Spinal cord (tissue), 10 donors: ENCODE results near the gene KCNK2. TPM values are rescaled to one million over a fixed set of nuclear protein-coding genes. Genes with fewer than 3 reads are reported as not detected.
A peak's percentile ranks its signal among the peaks of the same experiment; 100 is the strongest.

Experiments used
- DNase-seq, 6 donors: peaks; one replicate each; pipeline versions ENCODE4 v3.0.0 to v3.0.0-alpha.2; 2013 to 2015; ENCODE audit warnings: low spot score in 6 of 6, low read depth in 4 of 6
- H3K27ac ChIP-seq: one replicate; pipeline ENCODE4 v1.5.1; 2013; ENCODE audit warnings: low read depth, low read length, control low read depth
- H3K27me3 ChIP-seq: one replicate; pipeline ENCODE4 v1.6.1; 2013; ENCODE audit warnings: low read length; ENCODE audit not compliant: control insufficient read depth, insufficient read depth
- H3K36me3 ChIP-seq: one replicate; pipeline ENCODE4 v1.6.1; 2013; ENCODE audit warnings: low read length; ENCODE audit not compliant: control insufficient read depth, insufficient read depth
- H3K4me1 ChIP-seq: one replicate; pipeline ENCODE4 v1.6.1; 2013; ENCODE audit warnings: low read length; ENCODE audit not compliant: control insufficient read depth, insufficient read depth
- H3K4me3 ChIP-seq: one replicate; pipeline ENCODE4 v1.5.1; 2013; ENCODE audit warnings: low read depth, low read length, control low read depth
- H3K9me3 ChIP-seq: one replicate; pipeline ENCODE4 v1.6.1; 2013; ENCODE audit warnings: low read length; ENCODE audit not compliant: control insufficient read depth, insufficient read depth
- WGBS: methylation state at CpG from one replicate; pipeline ENCODE4 v1.1.5; 2013; ENCODE audit warnings: missing lambda C conversion rate; ENCODE audit not compliant: insufficient coverage; 5-methylcytosine and 5-hydroxymethylcytosine counted together
- polyA plus RNA-seq, 2 donors: library from polyadenylated mRNA; unstranded; fragments of 120-200 nt; gene quantifications; one replicate each; pipeline ENCODE4 v1.2.1, GENCODE V29; 2013; ENCODE audit not compliant: insufficient read length in 2 of 2
- total RNA-seq, 2 donors: library from RNA; depleted of rRNA in 1 of 2; stranded (reverse); fragments of 120-200 nt in 1 of 2; fragments of >200 nt in 1 of 2; gene quantifications; one replicate each; pipeline versions ENCODE4 v1.2.3 to v1.2.4, GENCODE V29; 2013 to 2014
- donor health status: healthy.

KCNK2 gene
- total and polyA plus RNA-seq, 4 donors: 27.1 to 184 (median 51.8) TPM

DNA sequence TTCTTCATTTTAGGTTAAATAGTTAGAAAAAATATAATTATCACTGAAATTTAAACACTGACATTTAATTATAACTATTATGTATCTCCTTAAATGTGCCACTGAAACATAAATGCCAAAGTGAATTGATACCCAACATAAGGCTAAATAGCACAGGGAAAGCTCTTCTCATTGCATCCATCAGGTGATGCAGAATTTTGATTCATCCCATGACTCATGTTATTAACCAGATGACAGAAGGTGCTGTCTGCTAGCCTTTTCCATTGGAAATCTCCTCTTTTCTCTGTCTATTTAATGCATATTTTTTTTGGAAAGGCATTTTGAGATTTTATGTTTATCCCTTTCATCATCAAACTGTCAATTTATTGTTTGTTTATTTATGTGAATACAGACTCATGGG lies 136.8 kb downstream of the KCNK2 start:
- Histone ChIP-seq H3K9me3 (no peaks in the 10 kb centered on the region), H3K36me3 (no peaks in the 10 kb centered on the region), H3K27me3 (no peaks in the 10 kb centered on the region), H3K27ac (no peak overlapping the region), H3K4me1 (peaks cover 3% of the 10 kb centered on the region), H3K4me3 (no peak overlapping the region)
- DNase-seq: no peak

DNA sequence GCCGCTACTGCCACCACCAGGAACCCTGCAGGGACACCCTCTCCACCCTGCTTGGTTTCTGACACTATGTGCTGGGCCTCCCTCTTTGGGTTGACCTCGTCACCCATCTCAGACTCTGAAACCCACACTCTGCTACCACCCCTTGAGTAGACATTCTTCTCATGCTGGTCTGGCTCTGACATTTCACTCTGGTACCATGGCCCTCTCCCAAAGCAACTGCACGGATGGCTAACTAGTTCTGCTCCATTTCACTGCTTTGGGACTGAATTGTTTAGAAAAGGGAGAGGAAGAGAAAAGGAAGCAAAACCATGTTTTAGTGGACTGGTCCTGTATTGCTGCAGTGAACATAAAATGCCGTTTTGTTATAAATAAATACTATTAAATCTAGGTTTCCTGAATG lies 137.8 kb downstream of the KCNK2 start:
- no peak overlapping the region for H3K27ac ChIP-seq
- H3K4me1 ChIP-seq: peaks cover 3% of the 10 kb centered on the region
- no peaks in the 10 kb centered on the region for H3K27me3 ChIP-seq
- no peak overlapping the region for H3K4me3 ChIP-seq
- no peaks in the 10 kb centered on the region for H3K9me3 ChIP-seq
- DNase-seq: no peak
- WGBS: 91% methylated on average over 2 of the region's 4 CpGs
- no peaks in the 10 kb centered on the region for H3K36me3 ChIP-seq

DNA sequence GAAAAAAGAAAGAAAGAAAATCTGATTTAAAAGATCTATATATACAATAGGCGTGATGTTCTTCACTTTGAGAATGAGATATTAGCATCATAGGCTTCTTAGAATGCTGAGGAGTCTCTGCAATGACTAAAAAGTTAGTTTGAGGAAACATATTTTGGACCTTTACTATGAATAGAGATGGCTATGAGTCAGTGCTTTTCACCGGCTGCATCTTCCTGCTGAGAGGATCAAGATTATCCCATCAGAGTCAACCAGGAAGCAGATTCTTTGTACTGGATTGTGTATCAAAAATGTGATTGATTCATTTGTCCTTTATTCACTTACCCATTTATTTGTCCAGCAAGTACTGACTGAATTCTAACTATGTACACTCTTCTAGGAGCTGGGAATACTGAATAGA lies 144.2 kb downstream of the KCNK2 start:
- no CpG with 5 or more reads among the region's 2 CpGs for WGBS
- no peaks in the 10 kb centered on the region for H3K4me1 ChIP-seq
- no peak for DNase-seq

DNA sequence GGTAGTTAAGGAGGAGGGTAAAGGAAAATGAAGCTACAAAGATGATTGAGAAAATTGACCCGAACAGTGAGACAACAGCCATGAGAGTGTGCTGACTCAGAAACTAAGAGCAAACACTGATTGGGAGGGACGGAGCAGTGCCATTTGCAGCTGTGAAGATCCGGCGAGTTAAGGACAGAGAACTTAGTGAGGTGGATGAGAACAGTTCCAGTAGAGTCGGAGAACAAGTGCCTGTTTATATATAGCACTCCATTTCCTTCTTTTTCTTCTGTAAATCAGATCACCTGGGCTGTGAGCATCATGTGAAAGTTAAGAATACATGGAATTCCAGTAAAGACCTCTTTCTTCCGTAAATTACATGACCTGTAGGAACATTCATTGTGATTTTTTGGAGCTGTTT lies 145.7 kb downstream of the KCNK2 start:
- Histone ChIP-seq H3K4me1 (no peaks in the 10 kb centered on the region), H3K27me3 (no peaks in the 10 kb centered on the region), H3K9me3 (no peaks in the 10 kb centered on the region), H3K4me3 (no peak overlapping the region), H3K27ac (no peak overlapping the region), H3K36me3 (no peaks in the 10 kb centered on the region)
- no peak for DNase-seq
- 91% methylated on average over 2 of the region's 6 CpGs for WGBS

More for the DNA sequence above, 144.2 kb downstream of the KCNK2 start:
- Histone ChIP-seq H3K4me3 (no peak overlapping the region), H3K27me3 (no peaks in the 10 kb centered on the region), H3K9me3 (no peaks in the 10 kb centered on the region), H3K27ac (no peak overlapping the region), H3K36me3 (no peaks in the 10 kb centered on the region)

DNA sequence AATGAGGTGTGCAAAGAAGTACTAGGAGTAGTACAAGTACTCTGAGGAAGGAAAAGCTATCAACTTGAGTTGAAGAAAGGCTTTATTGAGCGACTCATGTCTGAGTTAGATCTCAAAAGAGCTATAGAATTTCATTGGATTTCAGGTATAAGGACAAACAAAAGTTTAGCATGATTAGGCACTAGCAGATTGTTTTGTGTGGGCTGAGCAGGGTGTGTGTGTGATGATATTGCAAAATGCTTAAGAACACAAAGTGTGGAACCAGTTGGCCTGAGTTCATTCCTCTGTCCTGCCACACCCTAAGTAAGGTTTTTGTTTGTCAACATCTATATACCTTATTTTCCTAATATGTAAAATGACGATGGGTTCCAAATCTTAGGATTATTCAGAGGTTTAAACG lies 158.9 kb downstream of the KCNK2 start:
- H3K36me3 ChIP-seq: no peaks in the 10 kb centered on the region

DNA sequence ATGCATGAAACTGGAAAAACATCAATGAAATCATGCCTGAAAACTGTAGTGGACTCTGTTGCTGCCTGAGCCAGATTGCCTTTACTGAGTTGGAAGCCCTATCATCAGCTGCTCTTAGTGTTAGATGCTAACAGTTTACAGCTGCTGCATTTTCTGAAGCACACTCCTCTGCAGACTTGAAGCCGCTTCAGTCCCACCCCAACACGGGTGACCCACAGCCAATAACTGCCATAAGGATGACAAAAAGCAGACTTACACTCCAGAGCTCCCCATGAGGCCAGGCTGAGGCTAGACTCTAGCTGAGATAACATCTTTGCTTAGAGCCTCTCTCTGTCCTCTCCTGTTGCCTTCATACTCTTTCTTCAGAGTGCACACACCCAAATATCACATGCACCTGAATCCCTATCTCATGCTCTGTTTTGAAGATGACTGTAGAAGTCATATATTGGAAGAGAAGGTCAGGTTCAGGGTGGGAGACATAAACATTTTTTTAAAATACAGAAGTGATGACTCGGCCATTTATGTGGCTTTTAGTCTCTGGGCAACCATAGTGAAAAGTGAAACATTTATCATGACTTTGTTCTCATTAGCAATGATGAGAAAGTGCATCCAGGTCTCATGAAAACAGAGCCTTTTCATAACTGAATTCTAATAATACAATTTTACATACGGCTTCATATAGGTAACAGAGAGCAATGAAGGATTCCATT lies 161.0 kb downstream of the KCNK2 start:
- no peak for DNase-seq
- Histone ChIP-seq H3K4me1 (no peaks in the 10 kb centered on the region), H3K9me3 (no peaks in the 10 kb centered on the region), H3K36me3 (no peaks in the 10 kb centered on the region), H3K27ac (no peak overlapping the region), H3K4me3 (no peak overlapping the region), H3K27me3 (no peaks in the 10 kb centered on the region)
- 80% methylated on average over 1 of the region's 4 CpGs for WGBS

More for the DNA sequence above, 158.9 kb downstream of the KCNK2 start:
- H3K27me3 ChIP-seq: no peaks in the 10 kb centered on the region
- no peak overlapping the region for H3K4me3 ChIP-seq
- no peaks in the 10 kb centered on the region for H3K4me1 ChIP-seq
- 82% methylated on average over 1 of the region's 3 CpGs for WGBS
- H3K9me3 ChIP-seq: no peaks in the 10 kb centered on the region
- no peak for DNase-seq
- H3K27ac ChIP-seq: no peak overlapping the region

DNA sequence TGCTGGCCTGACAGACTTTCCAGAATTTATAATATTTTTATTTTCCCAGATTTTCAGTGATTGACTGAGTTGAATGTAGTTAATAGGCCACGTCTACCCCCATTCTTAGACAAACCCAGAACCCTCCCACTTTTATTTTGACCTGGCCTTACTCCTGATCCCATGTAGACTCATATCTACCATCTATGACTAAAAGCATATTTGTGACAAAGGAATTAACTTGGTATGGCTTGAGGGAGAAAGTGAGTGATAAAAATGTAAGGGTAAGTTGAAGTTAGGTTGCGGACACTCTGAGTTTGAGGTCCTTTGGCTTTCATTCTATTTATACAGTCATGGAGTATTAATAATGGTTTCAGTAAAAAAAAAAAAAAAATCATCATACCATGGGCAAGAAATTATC lies 168.4 kb downstream of the KCNK2 start:
- no peaks in the 10 kb centered on the region for H3K27me3 ChIP-seq
- WGBS: no CpG with 5 or more reads among the region's 2 CpGs
- no peak for DNase-seq
- H3K36me3 ChIP-seq: no peaks in the 10 kb centered on the region
- H3K4me3 ChIP-seq: no peak overlapping the region
- no peak overlapping the region for H3K27ac ChIP-seq
- no peaks in the 10 kb centered on the region for H3K4me1 ChIP-seq
- no peaks in the 10 kb centered on the region for H3K9me3 ChIP-seq

DNA sequence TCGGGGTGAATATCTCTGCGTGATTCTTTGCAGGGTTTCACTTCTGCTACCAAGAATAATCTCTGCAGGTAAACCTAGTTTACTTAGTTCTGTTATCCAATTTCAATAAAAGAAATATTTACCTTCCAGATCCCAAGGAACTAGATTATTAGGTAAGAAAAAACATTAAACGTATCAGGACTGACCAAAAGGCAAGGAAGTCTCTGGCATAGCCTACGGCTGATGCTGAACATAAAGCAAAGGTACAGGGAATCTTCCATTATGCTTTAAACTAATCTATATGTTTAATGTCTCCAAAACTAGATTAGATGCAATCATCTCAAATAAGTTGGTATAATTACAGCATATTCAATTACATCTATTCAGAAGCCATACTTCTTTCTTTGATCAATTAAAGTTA lies 168.9 kb downstream of the KCNK2 start:
- H3K9me3 ChIP-seq: no peaks in the 10 kb centered on the region
- no CpG with 5 or more reads among the region's 4 CpGs for WGBS
- H3K27me3 ChIP-seq: no peaks in the 10 kb centered on the region
- H3K4me3 ChIP-seq: no peak overlapping the region
- no peak overlapping the region for H3K27ac ChIP-seq
- no peak for DNase-seq
- H3K36me3 ChIP-seq: no peaks in the 10 kb centered on the region
- no peaks in the 10 kb centered on the region for H3K4me1 ChIP-seq

DNA sequence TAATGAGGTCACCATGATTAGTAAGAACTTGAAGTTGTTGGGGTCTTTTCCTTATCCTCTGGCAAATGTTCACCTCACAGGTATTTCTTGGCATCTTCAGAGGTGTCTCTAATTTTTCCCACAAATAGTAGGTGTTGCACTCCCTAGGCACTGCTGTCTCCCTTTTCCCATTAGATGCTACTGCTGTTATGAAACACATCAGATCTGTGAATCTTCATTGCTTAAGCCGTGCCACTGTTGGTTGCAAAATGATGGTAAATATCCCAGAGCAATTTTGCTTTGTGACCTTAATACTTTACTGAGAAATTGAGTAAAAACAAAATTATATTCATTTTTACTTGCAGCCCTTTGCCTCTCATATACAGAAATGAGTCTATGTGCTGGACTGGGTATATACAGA lies 169.6 kb downstream of the KCNK2 start:
- DNase-seq: no peak
- WGBS: no CpG with 5 or more reads among the region's 1 CpG
- Histone ChIP-seq H3K27me3 (no peaks in the 10 kb centered on the region), H3K9me3 (no peaks in the 10 kb centered on the region), H3K27ac (no peak overlapping the region), H3K4me3 (no peak overlapping the region), H3K4me1 (no peaks in the 10 kb centered on the region), H3K36me3 (no peaks in the 10 kb centered on the region)

DNA sequence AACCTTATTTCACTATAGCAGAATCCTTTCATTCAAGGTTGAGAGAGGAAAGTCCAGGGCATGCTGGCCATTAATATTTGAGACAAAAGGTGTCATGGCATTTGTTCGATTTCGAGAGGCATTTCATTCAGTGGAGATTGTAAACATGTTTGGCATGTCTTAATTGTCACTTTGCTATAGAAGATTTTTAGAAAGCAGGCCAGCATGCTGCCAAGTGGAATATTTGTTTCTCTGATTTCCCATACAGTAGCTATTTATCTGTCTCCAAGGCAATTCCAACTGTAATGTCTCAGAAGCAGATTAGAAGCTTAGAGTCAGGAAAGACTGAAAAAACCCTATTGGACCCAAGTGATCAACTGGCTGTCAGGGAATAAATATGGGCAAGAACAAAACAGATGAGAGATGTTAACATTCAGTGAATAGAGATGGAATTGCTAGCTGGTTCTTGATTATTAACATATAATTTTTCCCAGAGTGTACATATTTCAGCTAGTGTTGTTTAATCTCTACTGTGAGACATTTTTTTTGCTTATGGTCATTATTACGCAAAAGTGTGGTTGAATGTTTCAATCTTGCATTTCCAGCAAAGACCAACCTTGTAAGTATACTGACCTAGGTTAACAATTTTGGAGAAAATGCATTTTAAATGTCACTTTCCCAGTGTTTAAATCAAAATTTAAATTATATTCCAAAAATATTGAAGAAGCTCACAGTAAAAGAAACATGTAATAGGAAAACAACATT lies 174.6 kb downstream of the KCNK2 start:
- no peaks in the 10 kb centered on the region for H3K36me3 ChIP-seq
- 0% methylated on average over 2 of the region's 3 CpGs for WGBS
- H3K27me3 ChIP-seq: no peaks in the 10 kb centered on the region
- no peaks in the 10 kb centered on the region for H3K9me3 ChIP-seq
- no peaks in the 10 kb centered on the region for H3K4me1 ChIP-seq
- no peak overlapping the region for H3K27ac ChIP-seq
- DNase-seq: peak; percentile 4 to 82 (median 16)
- H3K4me3 ChIP-seq: no peak overlapping the region
